ENCODE data around the gene RNF13.

- TF ChIP-seq CTCF (IDR thresholded peaks at IDR 0.05), result no peak
- no peak for TF ChIP-seq POLR2A (IDR thresholded peaks at IDR 0.05)
- no peak for TF ChIP-seq POLR2AphosphoS5 (IDR thresholded peaks at IDR 0.05)
Observed at GRCh38 chr3:149933858-149934257, 120.8 kb downstream of the RNF13 start.

All from breast epithelium (tissue), 3 donors.